DMS153 (cell line): ENCODE data around the gene PLS3.
"Not testable (repeated sequence)": the region's sequence is repeated elsewhere in the genome, so short reads cannot be mapped to it uniquely, and the experiment has no call there.

ENCODE experiments used
- DNase-seq: peaks from one replicate; lab custom pipeline; 2025; lab: John Stamatoyannopoulos, UW

The PLS3 gene

DNA sequence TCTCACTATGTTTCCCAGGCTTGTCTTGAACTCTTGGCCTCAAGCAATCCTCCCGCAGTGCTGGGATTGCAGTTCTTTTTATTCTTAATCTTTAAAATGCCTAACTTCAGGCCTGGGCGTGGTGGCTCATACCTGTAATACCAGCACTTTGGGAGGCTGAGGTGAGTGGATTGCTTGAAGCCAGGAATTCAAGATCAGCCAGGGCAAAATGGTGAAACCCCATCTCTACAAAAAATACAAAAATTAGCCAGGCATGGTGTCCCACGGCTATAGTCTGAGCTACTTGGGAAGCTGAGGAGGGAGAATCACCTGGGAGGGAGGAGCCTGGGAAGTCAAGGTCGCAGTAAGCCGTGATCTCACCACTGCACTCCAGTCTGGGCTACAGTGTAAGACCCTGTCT is 45.9 kb downstream of the PLS3 start:
- no peak for DNase-seq

DNA sequence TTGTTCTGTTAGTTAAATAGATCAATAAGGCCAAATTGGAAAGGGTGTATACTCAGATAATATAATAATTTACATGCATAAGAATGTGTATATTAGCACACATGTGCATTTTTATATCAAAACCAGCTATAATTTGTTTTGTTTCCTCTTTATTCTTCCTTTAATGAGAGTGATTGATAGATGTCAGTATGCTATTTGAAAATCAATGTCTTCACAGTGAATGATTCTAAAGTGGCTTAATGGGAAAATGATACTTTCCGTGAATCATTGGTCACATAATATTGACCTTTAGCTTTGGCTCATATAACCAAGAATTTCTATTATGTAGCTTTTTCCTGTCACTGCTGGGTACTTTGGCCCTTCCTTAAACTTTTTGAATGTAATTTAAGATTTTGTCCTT is 48.6 kb downstream of the PLS3 start:
- DNase-seq, result no peak

DNA sequence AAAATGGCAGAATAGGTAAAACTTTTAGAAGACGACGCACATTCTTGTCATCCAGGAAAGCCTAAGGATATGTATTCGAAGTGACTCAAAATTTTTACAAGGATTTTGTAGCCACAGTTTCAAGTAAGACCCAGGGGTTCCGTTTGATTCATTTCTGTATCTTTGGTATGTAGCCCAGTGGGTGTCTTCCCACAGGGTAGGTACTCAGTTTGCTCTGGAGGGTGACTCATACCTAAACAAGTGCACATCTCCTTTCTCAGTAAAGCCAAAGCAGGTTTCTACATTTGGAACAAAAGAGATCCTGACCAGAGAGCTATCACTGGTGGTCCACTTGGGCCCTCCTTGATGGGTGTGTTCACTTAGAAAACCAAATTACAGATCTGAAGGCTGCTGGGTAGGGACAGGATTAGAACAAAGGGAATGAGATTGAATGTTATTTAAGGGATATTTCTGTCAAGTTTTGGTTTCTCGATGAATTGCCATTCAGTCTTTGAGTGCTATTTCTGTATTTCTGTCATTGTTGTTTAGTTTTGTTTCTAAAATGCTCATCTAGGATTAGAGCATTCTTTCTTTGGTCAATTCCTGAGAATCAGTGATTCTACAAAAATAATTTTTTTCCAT is 56.1 kb downstream of the PLS3 start:
- no peak for DNase-seq

DNA sequence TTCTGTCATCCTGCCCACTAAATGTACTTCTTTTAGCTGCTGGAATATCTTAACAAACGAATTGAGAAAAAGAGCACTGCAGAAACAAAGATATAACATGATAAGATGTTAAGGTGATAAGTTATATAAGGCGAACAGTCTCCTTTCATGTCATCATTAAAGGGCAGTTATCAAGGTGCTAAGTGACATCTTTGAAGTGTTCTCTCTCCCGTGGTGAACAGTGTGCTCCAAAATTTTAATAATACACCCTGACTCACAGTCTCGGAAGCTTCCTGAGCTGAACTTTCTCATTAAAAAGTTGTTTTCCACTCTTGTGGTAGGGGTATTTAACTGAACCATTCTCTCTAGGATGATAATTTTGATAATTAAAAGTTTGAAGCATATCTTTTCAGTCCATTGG is 61.6 kb downstream of the PLS3 start:
- DNase-seq, result no peak

DNA sequence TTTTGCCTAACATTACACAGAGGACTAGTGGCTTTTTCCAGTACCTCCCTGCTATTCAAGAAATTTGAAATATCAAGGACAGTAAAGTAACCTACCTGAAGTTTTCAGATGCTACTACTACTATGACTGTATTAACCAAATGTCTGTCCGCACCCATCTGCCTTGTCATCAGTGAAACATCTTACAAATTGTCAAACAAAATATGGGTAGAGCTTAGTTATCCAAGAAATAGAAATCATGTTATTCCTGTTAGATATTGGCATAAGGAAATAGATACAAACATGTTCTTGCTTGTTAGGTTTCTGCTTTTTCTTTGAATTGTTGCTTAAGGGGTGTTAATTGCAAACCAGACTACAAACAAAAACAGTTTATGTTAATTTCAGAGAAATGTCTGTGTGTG is 63.9 kb downstream of the PLS3 start:
- DNase-seq, result no peak

DNA sequence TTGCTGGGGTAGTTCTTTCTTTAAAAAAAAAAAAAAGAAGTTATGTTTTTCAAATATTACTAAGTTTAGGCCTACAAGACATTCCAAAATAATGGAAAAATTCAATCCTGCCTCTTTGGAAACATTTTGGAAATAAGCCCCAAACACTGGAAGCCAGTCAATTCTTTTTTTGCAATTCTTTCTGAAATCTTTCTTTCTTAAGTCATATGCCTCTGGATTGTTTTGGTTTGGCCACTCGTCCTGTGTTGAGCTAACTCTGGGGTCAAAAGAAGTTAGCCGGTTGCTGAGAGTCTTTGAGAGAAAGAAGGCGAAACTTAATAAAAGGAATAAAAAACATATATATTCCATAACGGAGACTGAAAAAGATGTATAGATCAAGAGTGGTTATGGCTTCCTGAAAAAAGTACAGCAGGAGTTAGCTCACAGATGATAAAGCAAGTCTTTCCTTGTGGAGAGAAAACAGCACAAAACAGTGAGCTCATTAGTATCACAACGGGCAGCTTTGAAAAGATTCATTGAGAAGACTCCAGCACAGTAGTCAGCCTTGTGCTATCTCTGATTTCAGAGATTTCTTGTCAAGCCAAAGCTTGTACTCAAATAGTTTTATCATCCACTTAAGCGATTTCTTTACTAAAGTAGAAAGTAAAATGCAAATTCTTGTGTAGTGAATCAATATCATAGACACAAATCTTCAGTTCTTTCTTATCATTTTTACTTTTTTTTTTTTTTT is 64.8 kb downstream of the PLS3 start:
- DNase-seq, result no peak

DNA sequence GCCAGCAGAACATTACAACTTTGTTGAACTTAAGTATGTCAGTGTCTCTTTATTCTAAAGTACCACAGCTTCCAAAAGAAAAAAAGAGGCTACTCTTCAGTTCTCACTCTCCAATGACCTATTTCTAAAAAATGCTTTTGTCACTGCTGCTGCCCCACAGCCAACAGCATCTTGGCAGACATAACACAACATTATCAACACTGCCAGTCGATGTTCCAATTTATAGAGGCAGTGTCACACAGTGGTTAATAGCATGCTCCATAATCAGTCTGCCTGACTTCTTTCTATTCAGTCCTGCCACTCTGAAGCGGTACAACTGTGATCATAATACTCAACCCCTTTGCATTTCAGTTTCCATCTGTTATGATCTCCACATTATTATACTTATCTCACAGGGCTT is 69.2 kb downstream of the PLS3 start:
- DNase-seq, result no peak

DNA sequence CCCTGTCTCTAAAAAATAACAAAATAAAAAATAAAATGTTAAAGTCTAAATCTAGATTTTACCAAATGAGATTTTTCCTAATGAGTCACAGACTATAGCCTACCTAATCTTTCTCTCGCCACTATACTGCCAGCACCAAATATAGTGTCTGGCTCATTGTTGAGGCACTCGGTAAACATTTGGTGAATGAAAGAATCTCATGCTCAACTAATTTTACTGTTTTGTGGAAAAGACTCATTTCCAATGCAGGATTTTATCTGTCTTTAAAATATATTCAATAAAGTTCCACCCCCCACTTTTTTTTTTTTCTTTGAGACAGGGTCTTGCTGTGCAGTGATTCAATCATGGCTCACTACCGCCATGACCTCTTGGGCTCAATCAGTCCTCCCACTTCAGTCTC is 71.5 kb downstream of the PLS3 start:
- no peak for DNase-seq

DNA sequence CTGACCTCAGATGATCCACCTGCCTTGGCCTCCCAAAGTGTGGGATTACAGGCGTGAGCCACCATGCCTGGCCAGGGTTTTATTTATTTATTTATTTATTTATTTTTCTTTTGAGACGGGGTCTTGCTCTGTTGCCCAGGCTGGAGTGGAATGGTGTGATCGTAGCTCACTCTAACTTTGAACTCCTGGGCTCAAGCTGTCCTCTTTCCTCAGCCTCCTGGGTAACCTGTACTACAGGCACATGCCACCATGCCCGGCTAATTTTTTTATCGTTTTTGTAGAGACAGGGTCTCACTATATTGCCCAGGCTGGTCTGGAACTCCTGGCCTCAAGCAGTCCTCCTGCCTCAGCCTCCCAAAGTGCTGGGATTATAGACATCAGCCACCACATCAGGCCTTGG is 72.4 kb downstream of the PLS3 start:
- not testable (repeated sequence) for DNase-seq

DNA sequence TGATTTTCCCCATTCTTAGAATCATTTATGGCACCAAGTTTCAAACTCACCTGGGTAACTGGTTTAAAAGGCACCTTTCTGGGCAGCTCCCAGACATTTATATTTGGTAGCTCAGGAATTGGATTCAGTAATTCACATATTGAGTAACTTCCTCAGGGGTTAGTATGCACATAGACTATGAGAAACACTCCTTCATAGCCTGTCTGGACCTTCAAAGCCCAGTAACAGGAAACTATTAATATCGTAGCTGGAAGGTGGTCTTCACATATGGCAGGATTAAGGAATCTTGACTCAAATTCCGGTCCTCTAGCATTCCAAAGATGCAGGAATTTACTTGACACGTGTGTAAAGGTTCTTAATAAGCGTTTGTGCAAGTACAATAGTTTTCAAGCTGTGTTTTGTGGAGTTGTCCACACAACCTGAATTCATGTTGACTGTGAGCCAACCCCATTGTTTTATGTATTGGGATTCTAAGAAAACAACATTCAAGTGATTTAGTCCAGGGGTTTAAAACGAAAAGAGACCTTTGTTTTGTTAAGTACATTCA is 78.4 kb downstream of the PLS3 start:
- no peak for DNase-seq

DNA sequence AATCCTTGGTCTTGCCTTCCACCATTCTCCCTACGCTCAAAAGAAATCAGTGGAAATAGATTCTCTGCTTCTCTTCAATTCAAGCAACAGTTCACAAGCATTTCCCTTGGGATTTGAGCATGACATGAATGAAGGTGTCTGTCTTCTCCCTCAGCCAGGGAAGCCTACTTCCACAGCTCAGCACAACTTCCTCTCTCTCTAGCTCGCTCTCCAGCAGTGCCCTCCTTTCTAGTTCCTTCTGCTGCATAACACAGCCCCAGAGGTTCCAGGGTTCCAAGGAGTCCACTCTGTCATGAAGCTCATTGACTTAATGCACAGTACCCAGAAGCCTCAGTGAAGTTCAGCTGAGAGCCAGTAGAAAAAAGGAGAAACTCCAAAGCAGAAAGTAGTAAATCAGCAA is 81.3 kb downstream of the PLS3 start:
- DNase-seq, result no peak

DNA sequence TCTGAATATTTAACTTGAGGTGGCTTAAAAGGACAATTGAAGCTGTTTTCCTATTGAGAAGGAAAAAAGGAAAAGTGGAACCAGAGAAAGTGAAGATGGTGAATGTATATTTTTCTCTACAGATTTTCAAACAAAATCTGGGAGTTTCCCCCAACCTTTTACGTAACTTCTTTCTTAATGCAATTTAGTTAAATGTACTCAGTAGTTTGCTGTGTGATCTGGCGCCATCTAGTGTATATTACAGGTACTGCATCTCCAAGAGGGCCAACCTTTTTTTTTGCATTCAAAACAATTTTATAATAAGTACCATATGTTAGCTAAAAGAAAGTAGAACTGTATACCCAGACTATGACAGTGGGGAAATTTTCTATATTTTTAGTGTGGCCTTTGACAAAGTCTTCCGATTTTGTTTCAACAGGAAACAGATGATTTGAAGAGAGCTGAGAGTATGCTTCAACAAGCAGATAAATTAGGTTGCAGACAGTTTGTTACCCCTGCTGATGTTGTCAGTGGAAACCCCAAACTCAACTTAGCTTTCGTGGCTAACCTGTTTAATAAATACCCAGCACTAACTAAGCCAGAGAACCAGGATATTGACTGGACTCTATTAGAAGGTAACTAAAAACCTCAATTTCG is 82.0 kb downstream of the PLS3 start:
- DNase-seq, result no peak

DNA sequence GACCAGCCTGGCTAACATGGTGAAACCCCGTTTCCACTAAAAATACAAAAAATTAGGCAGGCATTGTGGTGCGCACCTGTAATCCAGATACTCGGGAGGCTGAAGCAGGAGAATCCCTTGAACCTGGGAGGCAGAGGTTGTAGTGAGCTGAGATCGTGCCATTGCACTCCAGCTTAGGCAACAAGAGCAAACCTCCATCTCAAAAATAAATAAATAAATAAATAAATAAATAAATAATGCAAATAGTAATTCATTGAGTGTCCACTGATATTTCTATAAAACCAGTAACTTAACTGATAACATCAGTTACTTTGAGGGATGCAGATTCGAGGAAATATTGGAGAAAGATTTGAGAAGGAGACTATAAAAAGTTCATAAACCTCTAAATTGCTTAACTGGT is 83.4 kb downstream of the PLS3 start:
- not testable (repeated sequence) for DNase-seq

DNA sequence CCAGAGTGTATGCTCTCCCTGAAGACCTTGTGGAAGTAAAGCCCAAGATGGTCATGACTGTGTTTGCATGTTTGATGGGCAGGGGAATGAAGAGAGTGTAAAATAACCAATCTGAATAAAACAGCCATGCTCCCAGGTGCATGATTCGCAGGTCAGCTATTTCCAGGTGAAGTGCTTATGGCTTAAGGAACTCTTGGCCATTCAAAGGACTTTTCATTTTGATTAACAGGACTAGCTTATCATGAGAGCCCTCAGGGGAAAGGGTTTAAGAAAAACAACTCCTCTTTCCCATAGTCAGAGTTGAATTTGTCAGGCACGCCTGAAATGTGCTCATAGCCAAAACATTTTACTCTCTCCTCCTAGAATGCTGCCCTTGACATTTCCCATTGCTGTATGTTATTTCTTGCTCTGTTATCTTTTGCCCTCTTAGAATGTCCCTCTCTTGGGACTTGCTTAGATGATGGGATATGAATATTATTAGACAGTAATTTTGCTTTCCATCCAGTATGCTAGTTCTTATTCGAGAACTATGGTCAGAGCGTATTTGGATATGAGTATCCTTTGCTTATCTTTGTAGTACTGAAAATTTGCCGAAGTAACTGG is 88.6 kb downstream of the PLS3 start:
- no peak for DNase-seq

DNA sequence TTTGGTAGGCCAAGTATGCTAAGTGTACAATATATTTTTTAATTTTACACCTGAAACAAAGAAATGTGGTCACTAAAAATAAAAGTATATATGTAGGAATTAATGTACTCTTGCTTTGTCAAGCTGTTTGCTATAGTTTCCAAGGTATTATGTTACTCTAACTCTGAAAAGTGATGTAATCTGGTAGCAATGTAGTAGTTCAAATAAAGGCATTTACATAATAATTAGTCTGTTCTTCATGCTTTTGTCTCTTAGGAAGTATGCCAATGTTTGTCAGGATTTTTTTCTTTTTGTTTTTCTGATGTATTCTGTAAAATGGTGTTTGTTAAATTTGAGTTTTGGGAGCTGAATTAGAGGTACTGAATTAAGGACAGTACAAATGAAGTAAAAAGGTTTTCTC is 89.5 kb downstream of the PLS3 start:
- DNase-seq, result no peak

DNA sequence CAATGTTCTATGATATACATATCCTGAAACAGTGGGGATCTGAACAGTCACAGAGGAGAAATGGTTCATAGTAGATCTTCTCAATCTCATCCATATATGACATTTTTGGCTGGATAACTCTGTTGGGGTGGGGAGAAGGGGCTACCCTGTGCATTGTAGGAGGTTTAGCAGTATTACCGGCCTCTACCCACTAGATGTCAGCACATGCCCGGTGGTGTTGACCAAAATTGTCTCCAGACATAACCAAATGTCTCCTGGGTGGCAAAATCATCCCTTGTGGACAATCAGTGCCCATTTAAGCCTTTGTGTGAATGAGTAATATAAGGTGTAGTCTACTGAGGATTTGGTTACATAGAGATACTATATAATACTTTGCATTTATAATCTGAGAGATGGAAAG is 89.9 kb downstream of the PLS3 start:
- peak; percentile 22 for DNase-seq

DNA sequence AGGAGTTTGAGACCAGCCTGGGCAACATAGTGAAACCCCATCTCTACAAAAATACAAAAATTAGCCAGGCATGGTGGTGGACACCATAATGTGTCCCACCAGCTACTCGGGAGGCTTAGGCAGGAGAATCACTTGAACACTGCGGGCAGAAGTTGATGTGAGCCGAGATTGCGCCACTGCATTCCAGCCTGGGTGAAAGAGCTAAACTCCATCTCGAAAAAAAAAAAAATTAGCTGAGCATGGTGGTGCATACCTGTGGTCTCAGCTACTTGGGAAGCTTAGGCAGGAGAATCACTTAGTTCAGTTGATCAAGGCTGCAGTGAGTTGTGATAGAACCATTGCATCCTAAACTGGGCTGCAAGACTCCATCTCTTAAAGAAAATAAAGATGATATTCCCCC is 91.2 kb downstream of the PLS3 start:
- DNase-seq, result no peak

DNA sequence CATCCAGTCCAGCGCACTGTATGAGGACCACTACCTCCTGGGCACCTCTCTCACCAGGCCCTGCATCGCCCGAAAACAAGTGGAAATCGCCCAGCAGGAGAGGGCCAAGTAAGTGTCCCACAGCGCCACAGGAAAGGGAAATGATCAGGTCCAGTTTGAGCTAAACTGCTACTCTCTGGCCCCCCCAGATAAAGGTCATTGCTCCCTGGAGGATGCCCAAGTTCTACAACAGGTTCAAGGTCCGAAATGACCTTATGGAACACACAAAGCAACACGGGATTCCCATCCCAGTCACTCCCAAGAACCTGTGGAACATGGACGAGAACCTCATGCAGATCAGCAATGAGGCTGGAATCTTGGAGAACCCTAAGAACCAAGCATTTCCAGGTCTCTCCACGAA is 104.1 kb downstream of the PLS3 start:
- DNase-seq, result no peak

DNA sequence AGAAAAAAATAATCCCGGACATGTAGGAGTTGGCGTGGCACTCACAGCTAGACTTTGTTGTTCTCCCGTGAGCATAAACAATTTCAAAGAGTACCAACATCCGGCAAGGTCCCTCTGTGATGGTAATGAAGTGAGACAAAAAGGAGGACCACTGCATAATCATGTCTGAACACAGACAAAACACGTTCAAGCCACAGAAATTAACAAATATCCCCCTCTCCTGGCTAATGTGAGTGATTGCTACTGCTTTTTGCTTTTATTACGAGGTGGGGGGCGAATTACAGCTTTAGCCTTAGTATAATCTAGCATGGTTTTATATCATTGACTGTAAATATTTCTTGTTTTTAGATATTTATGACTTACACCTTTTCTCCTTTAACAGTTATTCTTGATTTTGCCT is 118.5 kb downstream of the PLS3 start:
- DNase-seq, result no peak

DNA sequence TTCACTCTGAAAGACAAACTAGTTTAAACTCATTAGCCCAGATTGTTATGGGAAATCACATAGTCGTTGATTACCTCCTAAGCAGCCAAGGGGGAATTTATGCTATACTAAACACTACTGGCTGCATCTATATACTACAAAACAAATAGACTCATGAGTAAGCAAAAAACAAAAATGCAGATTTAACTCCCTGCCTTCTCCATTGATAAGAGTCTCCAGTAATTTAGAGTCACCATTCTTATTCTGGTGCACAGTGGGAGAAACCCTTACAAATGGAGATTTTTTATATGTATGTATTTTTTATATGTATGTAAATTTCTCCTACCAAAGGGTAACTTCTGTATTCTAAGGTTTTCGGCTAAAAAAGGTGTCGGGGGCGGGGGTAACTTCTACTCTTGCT is 126.6 kb downstream of the PLS3 start:
- no peak for DNase-seq

DNA sequence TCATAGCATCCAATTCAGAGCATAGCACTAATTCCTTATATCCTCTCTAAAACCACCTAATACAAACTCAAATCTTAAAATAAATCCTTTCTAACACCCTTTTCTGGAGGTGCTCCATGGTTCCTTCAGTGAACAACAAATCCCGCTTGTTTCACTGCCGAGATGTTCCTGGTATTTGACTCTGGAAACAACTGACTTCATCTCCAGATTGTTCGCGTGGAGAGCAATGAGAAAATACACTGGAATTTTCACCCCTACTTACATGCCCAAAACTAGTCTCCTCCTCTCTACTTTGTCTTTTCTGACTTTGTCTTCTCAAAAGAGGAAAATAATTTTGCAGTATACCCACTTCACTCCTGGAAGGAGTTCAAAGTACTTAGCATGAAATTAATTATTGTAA is 129.0 kb downstream of the PLS3 start:
- DNase-seq, result no peak

DNA sequence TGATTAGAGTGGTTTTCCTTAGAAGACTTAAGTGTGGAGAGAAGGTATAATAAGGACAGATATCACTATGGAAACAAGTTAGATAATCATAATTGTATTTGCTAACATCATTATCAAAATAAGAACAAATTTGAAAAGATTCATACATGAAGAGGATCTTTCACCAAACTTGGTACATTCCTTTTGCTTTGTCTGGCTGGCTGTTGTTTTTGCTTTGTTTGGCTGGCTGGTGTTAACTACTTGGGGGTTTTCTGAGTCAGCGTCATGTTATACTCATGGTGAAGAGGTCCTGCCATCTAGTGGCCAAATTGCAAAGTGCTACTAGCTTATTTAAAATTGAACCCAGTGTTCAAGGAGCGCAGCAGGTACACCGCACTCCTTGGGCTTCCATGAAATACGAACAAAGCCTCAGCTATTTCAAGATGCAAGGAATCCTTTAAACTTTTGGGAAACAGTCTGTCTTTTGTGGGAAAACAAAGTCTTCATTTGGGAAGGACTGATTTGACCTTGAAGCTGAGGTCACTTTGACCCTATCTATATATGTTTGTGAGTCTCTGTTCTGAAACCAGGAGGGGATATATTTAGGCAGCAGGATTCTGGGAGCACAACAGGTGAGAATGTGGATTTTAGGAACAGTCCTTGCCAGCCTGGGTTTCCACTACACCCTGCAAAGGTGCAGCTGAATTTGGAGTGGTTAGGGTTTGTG is 129.7 kb downstream of the PLS3 start:
- DNase-seq, result no peak
